HG03439 (cell line): Measurements from ENCODE around the gene SLC22A14.
"Not testable (repeated sequence)": the region's sequence is repeated elsewhere in the genome, so short reads cannot be mapped to it uniquely, and the experiment has no call there.

Experiments used
- ATAC-seq: cut with Tn5 transposase; IDR thresholded peaks from one replicate; pipeline ENCODE4 v1.9.1; 2021; ENCODE audit warnings: mild to moderate bottlenecking, moderate library complexity; ENCODE audit not compliant: unreplicated experiment

SLC22A14 gene

GRCh38 chr3:38268522-38268921 lies 13.6 kb upstream of the SLC22A14 start:
- ATAC-seq, result no peak

DNA sequence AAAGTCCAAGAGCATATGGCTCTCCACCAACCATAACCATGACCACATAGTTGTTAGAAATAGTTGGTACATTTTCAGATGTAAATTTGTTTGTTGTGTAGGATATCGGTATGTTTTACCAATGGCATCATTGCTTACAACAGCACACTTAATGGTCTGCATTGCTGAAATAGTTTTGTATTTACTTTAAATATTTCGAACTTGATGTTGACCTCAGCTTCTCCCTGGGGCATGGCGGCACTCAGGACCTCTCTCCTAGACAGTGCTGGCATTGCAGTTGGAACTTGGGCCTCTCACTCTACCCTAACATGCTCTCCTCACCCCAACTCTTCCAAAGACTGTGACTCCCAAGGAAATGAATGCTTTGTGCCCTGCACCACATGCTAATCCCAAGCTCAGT lies 11.5 kb upstream of the SLC22A14 start:
- ATAC-seq, result no peak

DNA sequence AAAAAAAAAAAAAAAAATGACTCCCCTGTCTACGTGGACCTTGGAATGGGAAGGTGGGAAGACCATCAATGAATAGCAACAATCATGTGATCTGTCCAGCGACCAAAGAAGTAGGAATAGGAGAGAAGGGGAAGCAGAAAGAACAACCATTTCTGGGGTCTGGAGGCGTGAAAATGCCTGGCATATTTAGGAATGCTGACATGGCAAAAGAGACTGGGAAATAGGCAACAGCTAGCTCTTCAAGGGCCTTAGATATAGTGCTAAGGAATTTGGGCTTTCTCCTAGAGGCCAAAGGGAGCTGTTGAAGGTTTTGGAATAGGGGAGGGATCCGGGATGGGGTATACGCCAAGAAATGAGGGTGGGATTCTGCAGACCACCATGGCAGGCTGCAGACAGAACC lies 10.5 kb upstream of the SLC22A14 start:
- ATAC-seq, result no peak

GRCh38 chr3:38274864-38275649 lies 7.0 kb upstream of the SLC22A14 start:
- ATAC-seq, result no peak

GRCh38 chr3:38275658-38276057 lies 6.4 kb upstream of the SLC22A14 start:
- no peak for ATAC-seq

DNA sequence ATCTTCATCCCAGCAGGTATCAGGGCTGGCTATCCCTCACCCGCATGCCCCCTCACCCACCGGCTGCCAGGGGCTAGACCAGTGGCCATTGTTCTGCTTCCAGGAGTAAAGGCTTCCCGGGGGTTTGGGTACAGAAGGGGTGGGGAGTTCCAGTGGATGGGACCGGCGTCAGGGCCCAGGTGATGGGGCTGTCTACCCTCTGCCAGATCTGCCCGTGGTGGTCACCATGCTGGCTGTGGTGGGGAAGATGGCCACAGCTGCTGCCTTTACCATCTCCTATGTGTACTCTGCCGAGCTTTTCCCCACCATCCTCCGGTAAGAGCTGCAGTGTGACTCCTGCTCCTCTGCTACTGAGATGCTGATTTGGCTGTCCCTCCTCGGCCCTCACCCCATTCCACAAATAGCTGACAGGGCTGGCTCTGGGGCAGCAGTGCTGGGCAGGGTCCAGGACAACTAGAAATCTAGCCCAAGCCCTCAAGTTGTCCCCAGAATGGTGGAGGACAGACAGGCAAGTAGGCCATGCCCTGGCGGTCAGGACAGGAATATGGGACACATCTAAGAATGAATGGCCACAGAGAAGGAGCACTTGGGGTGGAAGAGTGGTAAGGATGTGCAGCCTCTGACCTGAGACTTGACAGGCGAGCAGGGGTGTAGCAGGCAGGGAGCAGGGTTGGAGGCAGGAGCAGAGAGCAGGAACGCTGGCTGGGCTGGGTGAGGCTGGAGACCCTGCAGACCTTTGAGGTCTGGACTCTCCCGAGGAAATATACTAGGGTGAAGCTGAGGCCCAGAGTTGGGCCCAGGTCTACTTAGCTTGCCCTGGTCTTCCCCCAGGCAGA lies 5.8 kb upstream of the SLC22A14 start:
- ATAC-seq, result no peak

DNA sequence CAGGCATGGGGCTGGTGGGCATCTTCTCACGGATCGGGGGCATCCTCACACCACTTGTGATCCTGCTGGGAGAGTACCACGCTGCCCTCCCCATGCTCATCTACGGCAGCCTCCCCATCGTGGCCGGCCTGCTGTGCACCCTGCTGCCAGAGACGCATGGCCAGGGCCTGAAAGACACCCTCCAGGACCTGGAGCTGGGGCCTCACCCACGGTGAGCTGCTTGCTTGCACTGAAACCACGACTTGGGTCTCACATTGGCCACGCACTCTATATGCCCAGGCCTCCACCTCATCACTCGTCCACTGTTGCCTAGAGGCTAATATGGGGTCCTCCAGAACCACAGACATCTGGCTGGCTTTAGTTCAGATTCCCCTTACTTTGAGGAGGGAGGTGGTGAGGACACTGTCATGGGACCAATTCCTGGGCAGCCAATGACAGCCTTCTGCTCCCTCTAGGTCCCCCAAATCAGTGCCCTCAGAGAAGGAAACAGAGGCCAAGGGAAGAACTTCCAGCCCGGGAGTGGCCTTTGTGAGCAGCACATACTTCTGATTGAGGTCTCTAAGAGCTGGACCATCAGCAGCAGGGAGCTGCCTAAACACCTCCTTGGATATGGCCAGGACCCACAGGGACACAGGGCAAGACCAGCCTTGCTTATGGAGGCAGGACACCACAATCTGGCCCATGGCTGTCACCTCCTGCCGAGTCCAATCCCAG lies 5.0 kb upstream of the SLC22A14 start:
- no peak for ATAC-seq

GRCh38 chr3:38278841-38279240 lies 3.3 kb upstream of the SLC22A14 start:
- ATAC-seq, result no peak

- ATAC-seq, result no peak
Measured at GRCh38 chr3:38283810-38284755, 2.0 kb downstream of the SLC22A14 start.

- ATAC-seq, result no peak
Measured at GRCh38 chr3:38284756-38285150, 2.7 kb downstream of the SLC22A14 start.

DNA sequence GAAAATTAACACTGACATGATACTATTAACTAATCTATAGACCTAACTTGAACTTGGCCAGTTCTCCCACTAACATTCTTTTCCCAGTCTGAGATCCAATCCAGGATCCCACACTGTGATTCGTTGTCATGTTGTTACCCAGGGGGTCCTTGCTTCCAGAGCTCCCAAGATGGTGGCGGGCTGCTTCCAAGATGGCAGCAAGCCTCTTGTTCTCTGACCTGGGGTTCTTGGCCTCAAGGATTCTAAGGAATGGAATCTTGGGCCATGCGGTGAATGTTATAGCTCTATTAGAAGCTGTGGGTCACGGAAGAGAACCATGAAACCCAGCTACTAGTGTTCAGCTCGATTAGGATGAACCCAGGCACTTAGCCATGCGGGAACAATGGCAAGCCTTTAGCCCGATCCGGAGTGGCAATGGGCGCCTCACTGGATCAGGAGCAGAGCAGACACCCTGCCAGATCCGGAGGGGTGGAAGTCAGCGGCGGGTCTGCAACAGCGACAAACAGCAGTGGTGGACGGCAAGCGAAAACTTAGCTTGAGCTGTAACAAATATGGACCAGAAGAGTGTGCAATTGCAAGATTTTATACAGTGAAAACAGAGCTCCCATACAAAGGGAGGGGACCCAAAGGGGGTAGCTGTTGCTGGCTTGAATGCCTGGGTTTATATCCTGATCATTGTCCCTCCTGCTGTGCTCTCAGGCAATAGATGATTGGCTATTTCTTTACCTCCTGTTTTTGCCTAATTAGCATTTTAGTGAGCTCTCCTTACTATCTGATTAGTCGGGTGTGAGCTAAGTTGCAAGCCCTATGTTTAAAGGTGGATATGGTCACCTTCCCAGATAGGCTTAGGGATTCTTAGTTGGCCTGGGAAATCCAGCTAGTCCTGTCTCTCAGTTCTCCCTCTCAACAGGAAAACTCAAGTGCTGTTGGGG lies 7.5 kb downstream of the SLC22A14 start:
- not testable (repeated sequence) for ATAC-seq

- not testable (repeated sequence) for ATAC-seq
Measured at GRCh38 chr3:38297053-38297452, 15.0 kb downstream of the SLC22A14 start.

DNA sequence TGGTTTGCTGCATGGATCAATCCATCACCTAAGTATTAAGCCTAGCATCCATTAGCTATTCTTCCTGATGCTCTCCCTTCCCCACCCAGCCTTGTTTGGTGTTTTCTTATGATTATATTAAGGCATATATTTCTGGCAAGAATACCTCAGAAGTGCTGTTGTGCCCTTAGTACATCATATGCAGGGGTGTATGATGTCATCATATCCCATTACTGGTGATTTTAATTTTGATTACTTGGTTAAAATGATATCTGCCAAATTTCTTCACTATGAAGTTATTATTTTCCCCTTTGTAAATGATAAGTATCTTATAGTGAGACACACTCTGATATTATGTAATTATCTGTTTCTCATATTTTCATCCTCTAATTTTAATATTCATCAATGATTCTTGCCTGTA lies 15.4 kb downstream of the SLC22A14 start:
- ATAC-seq, result no peak

GRCh38 chr3:38297947-38298711 lies 16.0 kb downstream of the SLC22A14 start:
- ATAC-seq, result no peak

- ATAC-seq, result no peak
Measured at GRCh38 chr3:38306941-38307340, 24.8 kb downstream of the SLC22A14 start.

DNA sequence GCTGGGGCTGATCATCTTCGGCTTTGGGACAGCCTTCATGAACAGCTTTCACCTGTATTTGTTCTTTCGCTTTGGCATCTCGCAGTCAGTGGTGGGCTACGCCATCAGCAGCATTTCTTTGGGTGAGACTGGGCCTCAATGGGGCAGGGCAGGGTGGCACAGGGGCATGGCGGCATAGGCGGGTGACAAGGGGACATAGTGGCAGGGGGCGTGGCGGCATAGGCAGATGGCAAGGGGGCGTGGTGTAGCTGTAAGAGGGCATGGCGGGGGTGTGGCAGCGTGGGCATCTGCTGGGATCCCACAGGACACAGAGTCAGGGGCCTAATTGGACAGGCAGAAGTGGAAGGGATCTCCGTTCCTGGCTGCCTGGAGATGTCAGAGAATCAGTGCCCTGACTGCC lies 25.5 kb downstream of the SLC22A14 start:
- ATAC-seq, result no peak

GRCh38 chr3:38308456-38308855 lies 26.4 kb downstream of the SLC22A14 start:
- no peak for ATAC-seq

DNA sequence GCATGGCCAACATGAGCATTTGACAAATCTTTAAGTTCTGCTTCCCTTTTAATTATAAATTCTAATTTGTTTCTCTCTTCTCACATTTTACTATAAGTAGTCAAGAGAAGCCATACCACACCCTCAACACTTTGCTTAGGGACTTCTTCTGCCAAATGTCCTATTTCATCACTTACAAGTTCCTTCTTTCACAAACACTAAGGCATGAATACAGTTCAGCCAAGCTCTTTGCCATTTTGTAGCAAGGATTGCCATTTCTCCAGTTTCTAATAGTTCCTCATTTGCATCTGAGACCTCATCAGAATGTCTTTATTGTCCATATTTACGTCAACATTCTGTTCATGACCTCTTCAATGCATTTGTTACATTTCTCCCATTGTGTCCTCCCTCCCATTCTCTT lies 29.4 kb downstream of the SLC22A14 start:
- no peak for ATAC-seq

DNA sequence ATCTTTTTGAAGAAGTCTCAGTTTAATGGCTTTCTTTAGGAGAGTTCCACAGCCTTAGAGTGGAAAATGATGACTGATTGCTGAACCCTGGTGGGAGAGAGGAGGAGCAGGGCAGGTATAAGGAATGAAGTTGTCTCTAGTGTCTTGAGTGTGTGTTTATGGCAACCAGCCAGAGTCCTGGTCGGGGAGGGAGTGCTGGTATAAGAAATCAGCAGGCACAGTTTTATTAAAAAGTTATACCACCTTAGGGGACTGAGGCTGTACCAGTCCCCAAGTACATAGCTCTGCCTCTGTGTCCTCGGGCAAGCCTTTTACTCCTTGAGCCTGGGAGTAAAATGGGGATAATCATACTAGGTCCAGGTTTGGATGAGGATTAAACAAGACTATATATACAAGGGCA lies 29.8 kb downstream of the SLC22A14 start:
- no peak for ATAC-seq
